B cell (primary cell): ENCODE measurements around the gene TJAP1. TPM values are rescaled to one million over a fixed set of nuclear protein-coding genes. Genes with fewer than 3 reads are reported as not detected.

ENCODE experiments used
- ATAC-seq: fragments of 200-7000 bp; cut with Tn5 transposase; one replicate; pipeline ENCODE4 v1.10.0; 2021; ENCODE audit warnings: low read depth, mild to moderate bottlenecking, moderate number of reproducible peaks, moderate library complexity
- CTCF ChIA-PET: fragments of 350-600 bp; sonication (Branson Sonifier 250); formaldehyde crosslinking; loops from one replicate; lab custom pipeline; 2021; ENCODE audit warnings: antibody characterized with exemption, inconsistent platforms; lab: Charles Lee
- POLR2A ChIA-PET: fragments of 350-600 bp; sonication (Branson Sonifier 250); formaldehyde crosslinking; loops from one replicate; lab custom pipeline; 2021; ENCODE audit warnings: antibody characterized with exemption; lab: Charles Lee
- DNase-seq: peaks from one replicate; pipeline ENCODE4 v3.0.0; 2013
- H2AFZ ChIP-seq: 2 replicates; pipeline ENCODE4 v1.6.1; 2012; ENCODE audit warnings: mild to moderate bottlenecking, low read depth, low read length; ENCODE audit not compliant: insufficient read depth, poor library complexity, severe bottlenecking
- H3K27ac ChIP-seq, 2 donors: 1 replicate in 1 of 2; 2 replicates in 1 of 2; pipeline ENCODE4 v1.5.1; 2012 to 2013; ENCODE audit warnings: low read length in 2 of 2, mild to moderate bottlenecking in 2 of 2, moderate library complexity in 1 of 2
- H3K27me3 ChIP-seq, 4 experiments: fragments of 200-600 bp in 1 of 4; sonication (generic) in 1 of 4; replicated peaks in 1 of 4; 1 replicate in 2 of 4; 2 replicates in 2 of 4; pipeline versions ENCODE4 v1.6.1 to v1.7.0; 2013 to 2016; ENCODE audit warnings: low read length in 3 of 4, mild to moderate bottlenecking in 2 of 4, mixed read lengths in 1 of 4, moderate library complexity in 1 of 4; ENCODE audit not compliant: insufficient read depth in 4 of 4, control insufficient read depth in 3 of 4; ENCODE audit errors: control extremely low read depth in 1 of 4
- H3K36me3 ChIP-seq, 2 experiments: replicated peaks in 1 of 2; 1 replicate in 1 of 2; 2 replicates in 1 of 2; pipeline versions ENCODE4 v1.6.1 to v1.7.1; 2013; ENCODE audit warnings: low read length in 1 of 2; ENCODE audit not compliant: insufficient read depth in 2 of 2, control insufficient read depth in 1 of 2; ENCODE audit errors: control extremely low read depth in 1 of 2, extremely low read depth in 1 of 2
- H3K4me1 ChIP-seq, 2 donors: fragments of 200-600 bp in 1 of 2; sonication (generic) in 1 of 2; 1 replicate in 1 of 2; 2 replicates in 1 of 2; pipeline versions ENCODE4 v1.5.1 to v1.6.1; 2013 to 2017; ENCODE audit warnings: low read length in 2 of 2; ENCODE audit not compliant: control insufficient read depth in 2 of 2, insufficient read depth in 2 of 2
- H3K4me2 ChIP-seq: replicated peaks from 2 replicates; pipeline ENCODE3; 2012; ENCODE audit warnings: mild to moderate bottlenecking, low read depth, low read length; ENCODE audit not compliant: poor library complexity, severe bottlenecking
- H3K4me3 ChIP-seq, 5 experiments: fragments of 200-600 bp in 1 of 5; sonication (generic) in 1 of 5; 1 replicate in 3 of 5; 2 replicates in 2 of 5; pipeline versions ENCODE4 v1.5.1 to v1.7.0; 2011 to 2016; ENCODE audit warnings: low read length in 4 of 5, mild to moderate bottlenecking in 4 of 5, low read depth in 2 of 5, control low read depth in 1 of 5, moderate library complexity in 1 of 5; ENCODE audit not compliant: insufficient read depth in 1 of 5; ENCODE audit errors: control extremely low read depth in 1 of 5, extremely low read depth in 1 of 5
- H3K79me2 ChIP-seq: fragments of 200-600 bp; sonication (generic); one replicate; pipeline ENCODE4 v1.6.0; 2016; ENCODE audit warnings: low read length; ENCODE audit not compliant: control insufficient read depth, insufficient read depth
- H3K9ac ChIP-seq: fragments of 200-600 bp; sonication (generic); 2 replicates; pipeline ENCODE4 v1.6.1; 2017; ENCODE audit warnings: mild to moderate bottlenecking, low read length, moderate library complexity
- H3K9me3 ChIP-seq, 3 donors: one replicate each; pipeline versions ENCODE4 v1.6.1 to v1.7.1; 2013; ENCODE audit warnings: low read length in 2 of 3; ENCODE audit not compliant: control insufficient read depth in 2 of 3, insufficient read depth in 1 of 3; ENCODE audit errors: control extremely low read depth in 1 of 3
- H4K20me1 ChIP-seq: 2 replicates; pipeline ENCODE4 v1.6.0; 2012; ENCODE audit warnings: mild to moderate bottlenecking, low read length; ENCODE audit not compliant: insufficient read depth, control insufficient read depth, poor library complexity, severe bottlenecking
- H3K27ac Mint-ChIP-seq: one replicate; pipeline ENCODE4 v1.8.0; 2021; ENCODE audit warnings: mixed read lengths
- H3K27me3 Mint-ChIP-seq: one replicate; pipeline ENCODE4 v1.8.0; 2021; ENCODE audit warnings: mixed read lengths
- H3K4me1 Mint-ChIP-seq: one replicate; pipeline ENCODE4 v1.8.0; 2021; ENCODE audit warnings: mixed read lengths
- H3K4me3 Mint-ChIP-seq: one replicate; pipeline ENCODE4 v1.8.0; 2021; ENCODE audit warnings: mixed read lengths
- H3K9me3 Mint-ChIP-seq: one replicate; pipeline ENCODE4 v1.8.0; 2022; ENCODE audit warnings: mixed read lengths; ENCODE audit not compliant: insufficient read depth
- EZH2 ChIP-seq: IDR thresholded peaks from 2 replicates; pipeline ENCODE4 v1.6.1; 2012; ENCODE audit warnings: borderline replicate concordance, low read depth, mild to moderate bottlenecking, moderate library complexity, low read length; ENCODE audit not compliant: insufficient read depth, poor library complexity, severe bottlenecking
- WGBS: methylation state at CpG from one replicate; pipeline ENCODE4 v1.1.5; 2013; ENCODE audit warnings: missing lambda C conversion rate; ENCODE audit not compliant: insufficient coverage; 5-methylcytosine and 5-hydroxymethylcytosine counted together
- intact Hi-C: fragments of 100-400 bp; cut with micrococcal nuclease; formaldehyde crosslinking; loops from one replicate; pipeline ENCODE4 v1.10.0; 2022
- polyA plus RNA-seq: library from polyadenylated mRNA; depleted of rRNA; stranded (reverse); fragments of >200 nt; gene quantifications from 2 replicates; pipeline ENCODE4 v1.2.3, GENCODE V29; 2012
- total RNA-seq, 2 donors: library from RNA; stranded (reverse); fragments of 120-200 nt in 1 of 2; gene quantifications; 1 replicate in 1 of 2; 2 replicates in 1 of 2; pipeline versions ENCODE4 v1.2.3 to v1.2.4, GENCODE V29; 2013 to 2022
- TF ChIP-seq, protein P1 (sequence below): fragments of 200-600 bp; IDR thresholded peaks from one replicate; pipeline ENCODE4 v1.8.0; 2022; ENCODE audit warnings: antibody characterized with exemption, mild to moderate bottlenecking

Gene TJAP1
- total and polyA plus RNA-seq, 2 donors (not counting 1 experiment from before 2014, with no cell fraction given) = 59.1 to 70.7 TPM

- H3K4me3 Mint-ChIP-seq = no peak overlapping the region
- TF ChIP-seq, protein P1, sequence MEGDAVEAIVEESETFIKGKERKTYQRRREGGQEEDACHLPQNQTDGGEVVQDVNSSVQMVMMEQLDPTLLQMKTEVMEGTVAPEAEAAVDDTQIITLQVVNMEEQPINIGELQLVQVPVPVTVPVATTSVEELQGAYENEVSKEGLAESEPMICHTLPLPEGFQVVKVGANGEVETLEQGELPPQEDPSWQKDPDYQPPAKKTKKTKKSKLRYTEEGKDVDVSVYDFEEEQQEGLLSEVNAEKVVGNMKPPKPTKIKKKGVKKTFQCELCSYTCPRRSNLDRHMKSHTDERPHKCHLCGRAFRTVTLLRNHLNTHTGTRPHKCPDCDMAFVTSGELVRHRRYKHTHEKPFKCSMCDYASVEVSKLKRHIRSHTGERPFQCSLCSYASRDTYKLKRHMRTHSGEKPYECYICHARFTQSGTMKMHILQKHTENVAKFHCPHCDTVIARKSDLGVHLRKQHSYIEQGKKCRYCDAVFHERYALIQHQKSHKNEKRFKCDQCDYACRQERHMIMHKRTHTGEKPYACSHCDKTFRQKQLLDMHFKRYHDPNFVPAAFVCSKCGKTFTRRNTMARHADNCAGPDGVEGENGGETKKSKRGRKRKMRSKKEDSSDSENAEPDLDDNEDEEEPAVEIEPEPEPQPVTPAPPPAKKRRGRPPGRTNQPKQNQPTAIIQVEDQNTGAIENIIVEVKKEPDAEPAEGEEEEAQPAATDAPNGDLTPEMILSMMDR = no peak
- no peak for TF ChIP-seq EZH2
- DNase-seq = no peak
- H3K9ac ChIP-seq = no peak overlapping the region
- WGBS = 63% methylated on average over 1 of the region's 1 CpG
- H3K27me3 ChIP-seq = peaks cover 0 to 26% (median 2%) of the 10 kb centered on the region in 4 experiments
- intact Hi-C loops = no loop called here
- no peak overlapping the region for H3K27ac Mint-ChIP-seq
- no peaks in the 10 kb centered on the region for H3K36me3 ChIP-seq
- peaks cover 29% of the 10 kb centered on the region for H3K27me3 Mint-ChIP-seq
- H3K27ac ChIP-seq = no peak overlapping the region
- no peaks in the 10 kb centered on the region for H3K9me3 ChIP-seq
- no peak overlapping the region for H2AFZ ChIP-seq
- H3K4me1 Mint-ChIP-seq = no peaks in the 10 kb centered on the region
- CTCF ChIA-PET = interaction anchor here (0.7 to 1.1 kb wide), 3 partner anchors 35 to 852 kb away, joined by 3 to 4 read pairs (median 3); partner anchors contain the start of gene DNPH1
- ATAC-seq = no peak
- POLR2A ChIA-PET = no interaction called here
- H3K4me2 ChIP-seq = no peak overlapping the region
- H3K4me1 ChIP-seq = no peaks in the 10 kb centered on the region
- peaks cover 9% of the 10 kb centered on the region for H3K79me2 ChIP-seq
- no peaks in the 10 kb centered on the region for H4K20me1 ChIP-seq
- no peak overlapping the region for H3K4me3 ChIP-seq
- H3K9me3 Mint-ChIP-seq = no peaks in the 10 kb centered on the region
Measured at GRCh38 chr6:43471399-43471798, 6.0 kb upstream of the TJAP1 start.

GRCh38 chr6:43472515-43472914 lies 4.9 kb upstream of the TJAP1 start:
- intact Hi-C loops = no loop called here
- WGBS = no CpG with 5 or more reads among the region's 4 CpGs
- no peak for DNase-seq
- Histone ChIP-seq H3K4me3 (no peak overlapping the region), H3K4me1 (peaks cover 6 to 7% of the 10 kb centered on the region in 2 donors), H3K27ac (no peak overlapping the region), H3K9me3 (no peaks in the 10 kb centered on the region), H3K36me3 (no peaks in the 10 kb centered on the region), H4K20me1 (no peaks in the 10 kb centered on the region), H2AFZ (no peak overlapping the region), H3K79me2 (peaks cover 20% of the 10 kb centered on the region), H3K27me3 (peaks cover 0 to 17% (median 2%) of the 10 kb centered on the region in 4 experiments), H3K9ac (no peak overlapping the region), H3K4me2 (no peak overlapping the region)
- Mint-ChIP-seq H3K4me1 (peaks cover 10% of the 10 kb centered on the region), H3K4me3 (no peak overlapping the region), H3K27me3 (peaks cover 21% of the 10 kb centered on the region), H3K27ac (no peak overlapping the region), H3K9me3 (no peaks in the 10 kb centered on the region)
- ChIA-PET CTCF (interaction anchor here (1.1 kb wide), 1 partner anchor 34 kb away, joined by 3 read pairs; no protein-coding TSS in a partner anchor), POLR2A (no interaction called here)
- ATAC-seq = no peak
- TF ChIP-seq, protein P1 = no peak
- no peak for TF ChIP-seq EZH2
